Measurements from ENCODE around the gene AARS1.
"Not testable (repeated sequence)": the region's sequence is repeated elsewhere in the genome, so short reads cannot be mapped to it uniquely, and the experiment has no call there.

Gene AARS1

GRCh38 chr16:70223971-70224513, 65.3 kb downstream of the AARS1 start:
- DNase-seq (ENCODE audit: low read depth): not testable (repeated sequence)

GRCh38 chr16:70223216-70223615, 66.1 kb downstream of the AARS1 start:
- H3K4me3 ChIP-seq (ENCODE audit: low read depth, low read length); DNase-seq (ENCODE audit: low read depth): not testable (repeated sequence)

More at GRCh38 chr16:70223971-70224513, 65.3 kb downstream of the AARS1 start:
- H3K4me3 ChIP-seq (ENCODE audit: low read depth, low read length): not testable (repeated sequence)

- H3K4me3 ChIP-seq (ENCODE audit: low read depth, low read length); DNase-seq (ENCODE audit: low read depth): not testable (repeated sequence)
These were observed 66.7 kb downstream of the AARS1 start for GRCh38 chr16:70222574-70222973.

GRCh38 chr16:70218586-70218985, 70.7 kb downstream of the AARS1 start:
- not testable (repeated sequence) for DNase-seq (ENCODE audit: low read depth); H3K4me3 ChIP-seq (ENCODE audit: low read depth, low read length)

GRCh38 chr16:70206382-70206781, 82.9 kb downstream of the AARS1 start:
- not testable (repeated sequence) for DNase-seq (ENCODE audit: low read depth); H3K4me3 ChIP-seq (ENCODE audit: low read depth, low read length)

GRCh38 chr16:70204668-70205405, 84.5 kb downstream of the AARS1 start:
- DNase-seq (ENCODE audit: low read depth): not testable (repeated sequence)

GRCh38 chr16:70204010-70204409, 85.3 kb downstream of the AARS1 start:
- H3K4me3 ChIP-seq (ENCODE audit: low read depth, low read length); DNase-seq (ENCODE audit: low read depth): not testable (repeated sequence)

More at GRCh38 chr16:70204668-70205405, 84.5 kb downstream of the AARS1 start:
- not testable (repeated sequence) for H3K4me3 ChIP-seq (ENCODE audit: low read depth, low read length)

GRCh38 chr16:70203508-70203907, 85.8 kb downstream of the AARS1 start:
- not testable (repeated sequence) for DNase-seq (ENCODE audit: low read depth); H3K4me3 ChIP-seq (ENCODE audit: low read depth, low read length)
